H9 (cell line): Measurements from ENCODE around the gene FAM13C. TPM values are rescaled to one million over a fixed set of nuclear protein-coding genes. Genes with fewer than 3 reads are reported as not detected.

Experiments used
- DNase-seq: peaks from one replicate; pipeline ENCODE4 v3.0.0-alpha.2; 2017
- H2AFZ ChIP-seq: one replicate; pipeline ENCODE4 v1.6.1; 2013; ENCODE audit warnings: mild to moderate bottlenecking, low read length, control low read depth, moderate library complexity
- H2AK5ac ChIP-seq: 2 replicates; pipeline ENCODE4 v1.6.1; 2013; ENCODE audit warnings: low read length, control low read depth, mixed read lengths; ENCODE audit not compliant: insufficient read length
- H2BK120ac ChIP-seq: one replicate; pipeline ENCODE4 v1.6.1; 2013; ENCODE audit warnings: low read depth, mild to moderate bottlenecking, low read length, control low read depth, inconsistent platforms; ENCODE audit not compliant: poor library complexity, severe bottlenecking
- H2BK12ac ChIP-seq: 2 replicates; pipeline ENCODE4 v1.6.1; 2013; ENCODE audit warnings: low read length, control low read depth, mixed read lengths, low read depth; ENCODE audit not compliant: insufficient read length
- H2BK15ac ChIP-seq: 2 replicates; pipeline ENCODE4 v1.6.1; 2013; ENCODE audit warnings: low read depth, low read length, control low read depth
- H2BK20ac ChIP-seq: one replicate; pipeline ENCODE4 v1.6.1; 2013; ENCODE audit warnings: low read depth, mild to moderate bottlenecking, low read length, control low read depth, inconsistent platforms; ENCODE audit not compliant: poor library complexity, severe bottlenecking
- H2BK5ac ChIP-seq: 2 replicates; pipeline ENCODE4 v1.6.1; 2013; ENCODE audit warnings: low read length, control low read depth, mixed read lengths; ENCODE audit not compliant: insufficient read length
- H3K14ac ChIP-seq: 2 replicates; pipeline ENCODE4 v1.6.1; 2013; ENCODE audit warnings: low read length, control low read depth; ENCODE audit not compliant: insufficient read depth
- H3K18ac ChIP-seq: 2 replicates; pipeline ENCODE4 v1.6.1; 2013; ENCODE audit warnings: low read depth, mild to moderate bottlenecking, mixed read lengths, low read length, control low read depth; ENCODE audit not compliant: insufficient read length
- H3K23ac ChIP-seq: 2 replicates; pipeline ENCODE4 v1.6.1; 2013; ENCODE audit warnings: low read length, control low read depth, mixed read lengths, low read depth; ENCODE audit not compliant: insufficient read length
- H3K23me2 ChIP-seq: 2 replicates; pipeline ENCODE4 v1.6.1; 2013; ENCODE audit warnings: low read depth, mild to moderate bottlenecking, mixed read lengths, low read length, control low read depth; ENCODE audit not compliant: insufficient read length, poor library complexity, severe bottlenecking
- H3K27ac ChIP-seq: 2 replicates; pipeline ENCODE4 v1.5.1; 2013; ENCODE audit warnings: low read length, control low read depth, mixed read lengths, low read depth; ENCODE audit not compliant: insufficient read length
- H3K27me3 ChIP-seq: 2 replicates; pipeline ENCODE4 v1.6.1; 2013; ENCODE audit warnings: low read length, control low read depth, inconsistent platforms; ENCODE audit not compliant: insufficient read depth
- H3K4ac ChIP-seq: 2 replicates; pipeline ENCODE4 v1.6.1; 2013; ENCODE audit warnings: low read depth, mild to moderate bottlenecking, control low read depth, inconsistent platforms, low read length, moderate library complexity
- H3K4me1 ChIP-seq: 2 replicates; pipeline ENCODE4 v1.6.1; 2013; ENCODE audit warnings: low read length, control low read depth, inconsistent platforms; ENCODE audit not compliant: insufficient read depth
- H3K4me2 ChIP-seq: 2 replicates; pipeline ENCODE4 v1.6.1; 2013; ENCODE audit warnings: low read length, control low read depth, mixed read lengths; ENCODE audit not compliant: insufficient read length, insufficient read depth
- H3K56ac ChIP-seq: 2 replicates; pipeline ENCODE4 v1.6.1; 2013; ENCODE audit warnings: low read depth, mild to moderate bottlenecking, mixed read lengths, low read length, control low read depth; ENCODE audit not compliant: insufficient read length
- H3K79me1 ChIP-seq: 2 replicates; pipeline ENCODE4 v1.6.1; 2013; ENCODE audit warnings: low read depth, mild to moderate bottlenecking, moderate library complexity, low read length, control low read depth, inconsistent platforms; ENCODE audit not compliant: insufficient read depth, poor library complexity, severe bottlenecking
- H3K79me2 ChIP-seq: 2 replicates; pipeline ENCODE4 v1.6.1; 2013; ENCODE audit warnings: low read length, control low read depth, inconsistent platforms; ENCODE audit not compliant: insufficient read depth
- H3K9ac ChIP-seq: 2 replicates; pipeline ENCODE4 v1.6.1; 2013; ENCODE audit warnings: low read length, control low read depth, mixed read lengths; ENCODE audit not compliant: insufficient read length; ENCODE audit errors: extremely low read depth
- H3K9me3 ChIP-seq: one replicate; pipeline ENCODE4 v1.6.1; 2013; ENCODE audit warnings: low read depth, low read length, inconsistent platforms; ENCODE audit not compliant: control insufficient read depth
- H3T11ph ChIP-seq: one replicate; pipeline ENCODE4 v1.6.1; 2013; ENCODE audit warnings: mild to moderate bottlenecking, low read length, control low read depth, inconsistent platforms
- H4K20me1 ChIP-seq: one replicate; pipeline ENCODE4 v1.6.1; 2013; ENCODE audit not compliant: control insufficient read depth, insufficient read length, insufficient read depth
- H4K5ac ChIP-seq: 2 replicates; pipeline ENCODE4 v1.6.1; 2013; ENCODE audit warnings: low read depth, mild to moderate bottlenecking, mixed read lengths, low read length, control low read depth; ENCODE audit not compliant: insufficient read length
- H4K8ac ChIP-seq: replicated peaks from 2 replicates; pipeline ENCODE4 v1.6.1; 2013; ENCODE audit warnings: low read length, control low read depth, mixed read lengths, low read depth; ENCODE audit not compliant: insufficient read length
- H4K91ac ChIP-seq: 2 replicates; pipeline ENCODE4 v1.6.1; 2013; ENCODE audit warnings: low read depth, mild to moderate bottlenecking, moderate library complexity, mixed read lengths, low read length, control low read depth; ENCODE audit not compliant: insufficient read length
- H3K27ac Mint-ChIP-seq, 3 experiments: 2 replicates in 2 of 3; 3 replicates in 1 of 3; pipeline ENCODE4 v1.8.0; 2020 to 2021; ENCODE audit warnings: mixed read lengths in 3 of 3, mild to moderate bottlenecking in 1 of 3, moderate library complexity in 1 of 3
- H3K27me3 Mint-ChIP-seq: 2 replicates; pipeline ENCODE4 v1.8.0; 2021; ENCODE audit warnings: low read depth, mild to moderate bottlenecking, moderate library complexity, mixed read lengths
- H3K36me3 Mint-ChIP-seq, 3 experiments: 2 replicates in 2 of 3; 3 replicates in 1 of 3; pipeline ENCODE4 v1.8.0; 2020 to 2021; ENCODE audit warnings: low read depth in 3 of 3, mixed read lengths in 3 of 3; ENCODE audit not compliant: insufficient read depth in 1 of 3
- H3K4me1 Mint-ChIP-seq, 2 experiments: 2 replicates each; pipeline ENCODE4 v1.8.0; 2020; ENCODE audit warnings: mixed read lengths in 2 of 2
- H3K4me3 Mint-ChIP-seq, 2 experiments: 2 replicates in 1 of 2; 3 replicates in 1 of 2; pipeline ENCODE4 v1.8.0; 2020 to 2021; ENCODE audit warnings: mild to moderate bottlenecking in 2 of 2, mixed read lengths in 2 of 2, moderate library complexity in 1 of 2
- H3K9me3 Mint-ChIP-seq, 2 experiments: 2 replicates in 1 of 2; 3 replicates in 1 of 2; pipeline ENCODE4 v1.8.0; 2020; ENCODE audit warnings: mild to moderate bottlenecking in 2 of 2, mixed read lengths in 2 of 2, moderate library complexity in 1 of 2
- WGBS: extraction: QIAGEN DNeasy Blood & Tissue Kit; methylation state at CpG from one replicate; pipeline ENCODE4 v1.1.7; 2013; ENCODE audit warnings: missing lambda C conversion rate, low lambda C conversion rate, mixed read lengths; ENCODE audit not compliant: insufficient read length; ENCODE audit errors: extremely low coverage; 5-methylcytosine and 5-hydroxymethylcytosine counted together
- total RNA-seq: library from RNA; stranded (reverse); gene quantifications from 2 replicates; pipeline ENCODE4 v1.2.1, GENCODE V29; 2021
- TF ChIP-seq, protein P1 (sequence below): fragments of 200-600 bp; sonication (generic); conservative IDR thresholded peaks from 3 replicates; pipeline ENCODE4 v1.8.0; 2021; ENCODE audit warnings: antibody characterized with exemption, mild to moderate bottlenecking

FAM13C gene
- total RNA-seq, 1 experiment from 2014 or later, result 0.31 TPM

DNA sequence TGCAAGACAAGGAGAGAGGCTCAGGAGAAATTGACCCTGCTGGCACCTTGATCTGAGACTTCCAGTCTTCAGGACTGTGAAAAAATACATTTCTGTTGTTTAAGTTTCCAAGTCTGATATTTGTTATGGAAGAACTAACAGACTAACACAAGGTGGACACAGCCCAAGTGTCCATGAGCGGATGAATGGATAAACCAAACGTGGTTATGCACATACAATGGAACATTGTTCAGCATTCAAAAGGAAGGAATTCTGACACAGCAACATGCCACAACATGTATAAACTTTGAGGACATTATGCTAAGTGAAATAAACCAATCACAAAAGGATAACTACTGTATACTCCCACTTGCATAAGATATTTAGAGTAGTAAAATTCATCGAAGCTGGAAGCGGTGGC lies 76.5 kb downstream of the FAM13C start:
- TF ChIP-seq, protein P1, sequence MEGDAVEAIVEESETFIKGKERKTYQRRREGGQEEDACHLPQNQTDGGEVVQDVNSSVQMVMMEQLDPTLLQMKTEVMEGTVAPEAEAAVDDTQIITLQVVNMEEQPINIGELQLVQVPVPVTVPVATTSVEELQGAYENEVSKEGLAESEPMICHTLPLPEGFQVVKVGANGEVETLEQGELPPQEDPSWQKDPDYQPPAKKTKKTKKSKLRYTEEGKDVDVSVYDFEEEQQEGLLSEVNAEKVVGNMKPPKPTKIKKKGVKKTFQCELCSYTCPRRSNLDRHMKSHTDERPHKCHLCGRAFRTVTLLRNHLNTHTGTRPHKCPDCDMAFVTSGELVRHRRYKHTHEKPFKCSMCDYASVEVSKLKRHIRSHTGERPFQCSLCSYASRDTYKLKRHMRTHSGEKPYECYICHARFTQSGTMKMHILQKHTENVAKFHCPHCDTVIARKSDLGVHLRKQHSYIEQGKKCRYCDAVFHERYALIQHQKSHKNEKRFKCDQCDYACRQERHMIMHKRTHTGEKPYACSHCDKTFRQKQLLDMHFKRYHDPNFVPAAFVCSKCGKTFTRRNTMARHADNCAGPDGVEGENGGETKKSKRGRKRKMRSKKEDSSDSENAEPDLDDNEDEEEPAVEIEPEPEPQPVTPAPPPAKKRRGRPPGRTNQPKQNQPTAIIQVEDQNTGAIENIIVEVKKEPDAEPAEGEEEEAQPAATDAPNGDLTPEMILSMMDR, result no peak
- Mint-ChIP-seq H3K4me1 (peaks cover 33 to 37% of the 10 kb centered on the region in 2 experiments), H3K27me3 (no peaks in the 10 kb centered on the region), H3K9me3 (peaks cover 0 to 3% of the 10 kb centered on the region in 2 experiments; a peak in 1 of 5 replicates), H3K27ac (no peak overlapping the region), H3K36me3 (no peaks in the 10 kb centered on the region), H3K4me3 (no peak overlapping the region)
- Histone ChIP-seq H3T11ph (no peak overlapping the region), H3K23ac (no peak overlapping the region), H2BK12ac (no peak overlapping the region), H4K20me1 (no peaks in the 10 kb centered on the region), H3K9me3 (no peaks in the 10 kb centered on the region), H3K14ac (no peak overlapping the region), H4K91ac (no peak overlapping the region), H2BK15ac (no peak overlapping the region), H2BK5ac (no peak overlapping the region), H2BK120ac (no peak overlapping the region), H3K4ac (no peak overlapping the region), H3K79me2 (no peaks in the 10 kb centered on the region), H3K4me2 (no peak overlapping the region), H2BK20ac (no peak overlapping the region), H4K5ac (no peak overlapping the region), H3K79me1 (no peaks in the 10 kb centered on the region), H3K27ac (no peak overlapping the region), H3K27me3 (no peaks in the 10 kb centered on the region), H2AK5ac (no peak overlapping the region), H3K9ac (no peak overlapping the region), H4K8ac (no peak overlapping the region), H3K18ac (no peak overlapping the region), H3K4me1 (peaks cover 10% of the 10 kb centered on the region; the same call in 1 of the 2 replicates), H3K56ac (no peak overlapping the region), H3K23me2 (no peaks in the 10 kb centered on the region), H2AFZ (no peak overlapping the region)
- no peak for DNase-seq
- WGBS, result no CpG with 5 or more reads among the region's 4 CpGs
